ENCODE measurements around the gene PARVB. TPM values are rescaled to one million over a fixed set of nuclear protein-coding genes. Genes with fewer than 3 reads are reported as not detected.
A peak's percentile ranks its signal among the peaks of the same experiment; 100 is the strongest.

Gene PARVB
- total RNA-seq, result 10 to 100 TPM; 21.6 to 73.7 TPM

GRCh38 chr22:44024288-44024921 is at the start of gene PARVB:
TSS of gene PARVB (plus strand) at chr22:44024302. CDS start at chr22:44024340, 38 bp downstream.
- DNase-seq (ENCODE audit: low spot score in 2 of 2) (peak in 1 of 2 donors; percentile 30), ATAC-seq (peak; percentile 9 to 34)
- Mint-ChIP-seq H3K9me3 (no peaks in the 10 kb centered on the region), H3K27ac (peak within 1 kb of the TSS; percentile 81 to 86), H3K36me3 (peaks cover 0 to 13% of the 10 kb centered on the region in 2 donors)

- H3K36me3 Mint-ChIP-seq, result peaks cover 0 to 6% of the 10 kb centered on the region in 2 donors
- H3K27ac Mint-ChIP-seq, result no peak overlapping the region
- H3K9me3 Mint-ChIP-seq, result no peaks in the 10 kb centered on the region
- DNase-seq (ENCODE audit: low spot score in 2 of 2) (no peak), ATAC-seq (no peak)
Measured at GRCh38 chr22:43975041-43975440, 49.1 kb upstream of the PARVB start.

- Mint-ChIP-seq H3K27ac (no peak overlapping the region), H3K36me3 (peaks cover 0 to 6% of the 10 kb centered on the region in 2 donors), H3K9me3 (no peaks in the 10 kb centered on the region)
- ATAC-seq (no peak), DNase-seq (ENCODE audit: low spot score in 2 of 2) (no peak)
Measured at GRCh38 chr22:43976861-43977795, 47.0 kb upstream of the PARVB start.

- H3K27ac Mint-ChIP-seq, result peak overlapping the region in 1 of 2 donors; percentile 7
- peaks cover 2 to 8% of the 10 kb centered on the region in 2 donors for H3K36me3 Mint-ChIP-seq
- no peaks in the 10 kb centered on the region for H3K9me3 Mint-ChIP-seq
- DNase-seq (ENCODE audit: low spot score in 2 of 2), result no peak
- ATAC-seq, result no peak
Measured at GRCh38 chr22:43978558-43978957, 45.5 kb upstream of the PARVB start.

- ATAC-seq, result no peak
Measured at GRCh38 chr22:43980579-43980978, 43.5 kb upstream of the PARVB start.

GRCh38 chr22:43980996-43981395 is 43.1 kb upstream of the PARVB start:
- Mint-ChIP-seq H3K27ac (no peak overlapping the region), H3K36me3 (peaks cover 5 to 12% of the 10 kb centered on the region in 2 donors), H3K9me3 (no peaks in the 10 kb centered on the region)
- ATAC-seq (no peak), DNase-seq (ENCODE audit: low spot score in 2 of 2) (no peak)

More at GRCh38 chr22:43980579-43980978, 43.5 kb upstream of the PARVB start:
- H3K36me3 Mint-ChIP-seq, result peaks cover 5 to 12% of the 10 kb centered on the region in 2 donors
- no peaks in the 10 kb centered on the region for H3K9me3 Mint-ChIP-seq
- H3K27ac Mint-ChIP-seq, result no peak overlapping the region
- no peak for DNase-seq (ENCODE audit: low spot score in 2 of 2)

GRCh38 chr22:43983808-43984207 is 40.3 kb upstream of the PARVB start:
- Mint-ChIP-seq H3K9me3 (no peaks in the 10 kb centered on the region), H3K36me3 (peaks cover 5 to 11% of the 10 kb centered on the region in 2 donors), H3K27ac (peak overlapping the region; percentile 7 to 68)
- no peak for DNase-seq (ENCODE audit: low spot score in 2 of 2)
- no peak for ATAC-seq

- ATAC-seq, result no peak
- Mint-ChIP-seq H3K9me3 (no peaks in the 10 kb centered on the region), H3K27ac (peak overlapping the region in 1 of 2 donors; percentile 39), H3K36me3 (peaks cover 5 to 6% of the 10 kb centered on the region in 2 donors)
- no peak for DNase-seq (ENCODE audit: low spot score in 2 of 2)
Measured at GRCh38 chr22:43985532-43985931, 38.6 kb upstream of the PARVB start.

GRCh38 chr22:43988116-43988820 is 35.8 kb upstream of the PARVB start:
- Mint-ChIP-seq H3K9me3 (no peaks in the 10 kb centered on the region), H3K27ac (peak overlapping the region; percentile 37 to 62), H3K36me3 (peaks cover 6 to 9% of the 10 kb centered on the region in 2 donors)
- DNase-seq (ENCODE audit: low spot score in 2 of 2) (no peak), ATAC-seq (no peak)

GRCh38 chr22:43988960-43989359 is 35.1 kb upstream of the PARVB start:
- no peak for ATAC-seq
- Mint-ChIP-seq H3K9me3 (no peaks in the 10 kb centered on the region), H3K36me3 (peaks cover 4 to 8% of the 10 kb centered on the region in 2 donors), H3K27ac (no peak overlapping the region)
- DNase-seq (ENCODE audit: low spot score in 2 of 2), result no peak

GRCh38 chr22:43990044-43990443 is 34.1 kb upstream of the PARVB start:
- ATAC-seq (no peak), DNase-seq (ENCODE audit: low spot score in 2 of 2) (no peak)
- no peaks in the 10 kb centered on the region for H3K9me3 Mint-ChIP-seq
- no peak overlapping the region for H3K27ac Mint-ChIP-seq
- H3K36me3 Mint-ChIP-seq, result peaks cover 7 to 12% of the 10 kb centered on the region in 2 donors

- DNase-seq (ENCODE audit: low spot score in 2 of 2), result no peak
- no peaks in the 10 kb centered on the region for H3K9me3 Mint-ChIP-seq
- H3K27ac Mint-ChIP-seq, result no peak overlapping the region
- ATAC-seq, result no peak
- H3K36me3 Mint-ChIP-seq, result peaks cover 16 to 18% of the 10 kb centered on the region in 2 donors
Measured at GRCh38 chr22:43991316-43992020, 32.6 kb upstream of the PARVB start.

- no peak for DNase-seq (ENCODE audit: low spot score in 2 of 2)
- Mint-ChIP-seq H3K27ac (peak overlapping the region in 1 of 2 donors; percentile 48), H3K9me3 (no peaks in the 10 kb centered on the region), H3K36me3 (peaks cover 19 to 24% of the 10 kb centered on the region in 2 donors)
- no peak for ATAC-seq
Measured at GRCh38 chr22:43992331-43992821, 31.7 kb upstream of the PARVB start.

- ATAC-seq (peak; percentile 59 to 74), DNase-seq (ENCODE audit: low spot score in 2 of 2) (peak in 1 of 2 donors; percentile 64)
- peak overlapping the region; percentile 39 to 84 for H3K27ac Mint-ChIP-seq
- no peaks in the 10 kb centered on the region for H3K9me3 Mint-ChIP-seq
- peaks cover 21 to 26% of the 10 kb centered on the region in 2 donors for H3K36me3 Mint-ChIP-seq
Measured at GRCh38 chr22:43993072-43993760, 30.9 kb upstream of the PARVB start.

GRCh38 chr22:43994006-43994405 is 30.1 kb upstream of the PARVB start:
- ATAC-seq, result no peak
- Mint-ChIP-seq H3K9me3 (no peaks in the 10 kb centered on the region), H3K27ac (peak overlapping the region; percentile 34 to 90), H3K36me3 (peaks cover 29 to 30% of the 10 kb centered on the region in 2 donors)
- DNase-seq (ENCODE audit: low spot score in 2 of 2), result no peak

Measured in activated naive CD4-positive, alpha-beta T cell treated with anti-CD3 and anti-CD28 coated beads, Interleukin-2, amount 50 U/mL, for 72 hours (primary cell).